Measurements from ENCODE around the gene TMEM198. TPM values are rescaled to one million over a fixed set of nuclear protein-coding genes. Genes with fewer than 3 reads are reported as not detected.
A peak's percentile ranks its signal among the peaks of the same experiment; 100 is the strongest.

The TMEM198 gene
- total and polyA plus RNA-seq, 4 donors, result 1.3 to 7.1 (median 4.3) TPM

- Histone ChIP-seq H3K27ac (ENCODE audit: low read depth in 1 of 2, low read length in 1 of 2) (peak overlapping the region in 1 of 2 donors; percentile 23), H3K9ac (ENCODE audit: insufficient read depth in 1 of 2, low read length in 2 of 2) (no peak overlapping the region), H3K4me1 (ENCODE audit: control insufficient read depth in 5 of 5, insufficient read depth in 5 of 5, low read length in 5 of 5) (peaks cover 0 to 40% (median 0%) of the 10 kb centered on the region in 5 donors), H3K36me3 (ENCODE audit: control insufficient read depth in 4 of 4, insufficient read depth in 4 of 4, low read length in 4 of 4) (no peaks in the 10 kb centered on the region), H3K4me3 (no peak overlapping the region), H3K9me3 (ENCODE audit: control insufficient read depth in 4 of 4, insufficient read depth in 3 of 4, low read length in 3 of 4) (peaks cover 0 to 2% (median 0%) of the 10 kb centered on the region in 4 donors), H3K27me3 (ENCODE audit: control insufficient read depth in 3 of 3, insufficient read depth in 3 of 3, low read length in 2 of 3) (peaks cover 0 to 58% (median 21%) of the 10 kb centered on the region in 3 donors)
- no peak for TF ChIP-seq CTCF (IDR thresholded peaks at IDR 0.05; ENCODE audit: control extremely low read depth, extremely low read depth)
- DNase-seq, result peak; percentile 55 to 56 (median 56)
- no peak for ATAC-seq (ENCODE audit: insufficient read depth, low FRiP score)
- WGBS, 2 donors, result 2 to 3% methylated on average over 57 to 70 of the region's 70 CpGs
These were observed 21.5 kb upstream of the TMEM198 start for GRCh38 chr2:219522111-219523030.

- DNase-seq (peak in 1 of 3 donors; percentile 50), ATAC-seq (ENCODE audit: insufficient read depth, low FRiP score) (no peak)
- WGBS, 2 donors, result 14 to 15% methylated on average over 24 of the region's 24 CpGs
- peaks cover 0 to 40% (median 0%) of the 10 kb centered on the region in 5 donors for H3K4me1 ChIP-seq (ENCODE audit: control insufficient read depth in 5 of 5, insufficient read depth in 5 of 5, low read length in 5 of 5)
- H3K36me3 ChIP-seq (ENCODE audit: control insufficient read depth in 4 of 4, insufficient read depth in 4 of 4, low read length in 4 of 4), result no peaks in the 10 kb centered on the region
- H3K27ac ChIP-seq (ENCODE audit: low read depth in 1 of 2, low read length in 1 of 2), result no peak overlapping the region
- no peak for TF ChIP-seq CTCF (IDR thresholded peaks at IDR 0.05; ENCODE audit: control extremely low read depth, extremely low read depth)
- no peak overlapping the region for H3K4me3 ChIP-seq
- no peak overlapping the region for H3K9ac ChIP-seq (ENCODE audit: insufficient read depth in 1 of 2, low read length in 2 of 2)
- H3K27me3 ChIP-seq (ENCODE audit: control insufficient read depth in 3 of 3, insufficient read depth in 3 of 3, low read length in 2 of 3), result peaks cover 0 to 61% (median 21%) of the 10 kb centered on the region in 3 donors
- peaks cover 0 to 2% (median 0%) of the 10 kb centered on the region in 4 donors for H3K9me3 ChIP-seq (ENCODE audit: control insufficient read depth in 4 of 4, insufficient read depth in 3 of 4, low read length in 3 of 4)
These were observed 20.7 kb upstream of the TMEM198 start for GRCh38 chr2:219523031-219523671.

- ATAC-seq (ENCODE audit: insufficient read depth, low FRiP score) (no peak), DNase-seq (no peak)
- Histone ChIP-seq H3K9ac (ENCODE audit: insufficient read depth in 1 of 2, low read length in 2 of 2) (no peak overlapping the region), H3K36me3 (ENCODE audit: control insufficient read depth in 4 of 4, insufficient read depth in 4 of 4, low read length in 4 of 4) (no peaks in the 10 kb centered on the region), H3K9me3 (ENCODE audit: control insufficient read depth in 4 of 4, insufficient read depth in 3 of 4, low read length in 3 of 4) (peaks cover 0 to 2% (median 0%) of the 10 kb centered on the region in 4 donors), H3K27me3 (ENCODE audit: control insufficient read depth in 3 of 3, insufficient read depth in 3 of 3, low read length in 2 of 3) (peaks cover 0 to 66% (median 31%) of the 10 kb centered on the region in 3 donors), H3K4me1 (ENCODE audit: control insufficient read depth in 5 of 5, insufficient read depth in 5 of 5, low read length in 5 of 5) (peaks cover 0 to 43% (median 0%) of the 10 kb centered on the region in 5 donors), H3K4me3 (no peak overlapping the region), H3K27ac (ENCODE audit: low read depth in 1 of 2, low read length in 1 of 2) (no peak overlapping the region)
- WGBS, 2 donors, result 93 to 95% methylated on average over 2 of the region's 2 CpGs
- TF ChIP-seq CTCF (IDR thresholded peaks at IDR 0.05; ENCODE audit: control extremely low read depth, extremely low read depth), result no peak
These were observed 19.0 kb upstream of the TMEM198 start for GRCh38 chr2:219524817-219525216.

All from lung (tissue), 12 donors.